Glutamatergic neuron (in vitro differentiated cells): ENCODE data around the gene SFN. TPM values are rescaled to one million over a fixed set of nuclear protein-coding genes. Genes with fewer than 3 reads are reported as not detected.
"Not testable (repeated sequence)": the region's sequence is repeated elsewhere in the genome, so short reads cannot be mapped to it uniquely, and the experiment has no call there.

Experiments
- DNase-seq: peaks from one replicate; pipeline ENCODE4 v3.0.0; 2022
- H3K27ac Mint-ChIP-seq: one replicate; pipeline ENCODE4 v1.8.0; 2020; ENCODE audit warnings: mild to moderate bottlenecking, mixed read lengths, inconsistent platforms; ENCODE audit not compliant: unreplicated experiment
- H3K27me3 Mint-ChIP-seq: one replicate; pipeline ENCODE4 v1.8.0; 2020; ENCODE audit warnings: mild to moderate bottlenecking, moderate library complexity, mixed read lengths, inconsistent platforms; ENCODE audit not compliant: unreplicated experiment
- H3K36me3 Mint-ChIP-seq: one replicate; pipeline ENCODE4 v1.8.0; 2020; ENCODE audit warnings: mild to moderate bottlenecking, mixed read lengths, inconsistent platforms; ENCODE audit not compliant: unreplicated experiment
- H3K4me1 Mint-ChIP-seq: one replicate; pipeline ENCODE4 v1.8.0; 2020; ENCODE audit warnings: mild to moderate bottlenecking, low read depth, mixed read lengths, inconsistent platforms; ENCODE audit not compliant: unreplicated experiment
- H3K4me3 Mint-ChIP-seq: one replicate; pipeline ENCODE4 v1.8.0; 2020; ENCODE audit warnings: mild to moderate bottlenecking, mixed read lengths, inconsistent platforms; ENCODE audit not compliant: unreplicated experiment
- H3K9me3 Mint-ChIP-seq: one replicate; pipeline ENCODE4 v1.8.0; 2020; ENCODE audit warnings: mild to moderate bottlenecking, moderate library complexity, mixed read lengths, inconsistent platforms; ENCODE audit not compliant: unreplicated experiment
- total RNA-seq: library from RNA; stranded (reverse); fragmentation: NEBNext Ultra II Directional; extraction: Animal tissue kit (Norgen Biotek cat#: 25700); gene quantifications from one replicate; pipeline ENCODE4 v1.2.1, GENCODE V29; 2021; ENCODE audit not compliant: unreplicated experiment
- TF ChIP-seq, protein P1 (sequence below): fragments of 200-600 bp; sonication (generic); IDR thresholded peaks from one replicate; pipeline ENCODE4 v1.5.0; 2021; ENCODE audit not compliant: partially characterized antibody, unreplicated experiment

The SFN gene
- total RNA-seq, 1 donor from 2014 or later, result 0.42 TPM

DNA sequence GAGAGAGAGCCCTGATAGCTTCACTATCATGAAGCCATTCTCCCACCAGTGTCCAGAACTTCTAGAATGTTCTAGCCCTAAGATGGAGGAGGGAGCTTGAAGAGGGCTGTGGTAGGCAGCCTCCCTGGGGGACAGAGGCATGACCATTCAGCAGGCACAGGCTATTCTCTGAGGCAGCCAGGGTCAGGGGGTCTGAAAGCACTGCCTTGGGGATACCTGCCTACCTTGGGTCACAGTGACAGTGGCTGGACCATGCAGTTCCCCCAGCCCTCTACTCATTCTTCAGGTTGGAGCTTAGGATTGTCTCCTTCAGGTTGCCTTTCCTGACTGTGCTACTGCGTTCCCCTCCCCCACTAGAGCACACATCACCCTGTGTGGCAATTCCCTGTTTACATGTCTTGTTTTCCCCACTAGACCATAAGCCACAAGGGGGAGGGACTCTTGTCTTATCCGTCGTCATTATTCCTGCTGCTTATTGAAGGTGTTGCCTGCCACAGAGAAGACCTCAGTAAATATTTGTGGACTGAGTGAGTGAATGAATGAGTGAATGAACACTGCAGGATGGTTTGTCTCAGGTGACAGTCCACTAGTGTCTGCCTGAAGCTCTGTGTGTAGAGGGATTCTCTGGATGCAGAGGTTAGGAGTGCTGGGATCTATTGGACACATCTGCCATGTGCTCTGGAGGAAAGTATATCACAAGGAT is 31.3 kb upstream of the SFN start:
- Mint-ChIP-seq H3K27ac (no peak overlapping the region), H3K27me3 (peaks cover 16% of the 10 kb centered on the region), H3K9me3 (peaks cover 6% of the 10 kb centered on the region), H3K4me3 (no peak overlapping the region), H3K36me3 (no peaks in the 10 kb centered on the region), H3K4me1 (peaks cover 26% of the 10 kb centered on the region)
- TF ChIP-seq, protein P1, sequence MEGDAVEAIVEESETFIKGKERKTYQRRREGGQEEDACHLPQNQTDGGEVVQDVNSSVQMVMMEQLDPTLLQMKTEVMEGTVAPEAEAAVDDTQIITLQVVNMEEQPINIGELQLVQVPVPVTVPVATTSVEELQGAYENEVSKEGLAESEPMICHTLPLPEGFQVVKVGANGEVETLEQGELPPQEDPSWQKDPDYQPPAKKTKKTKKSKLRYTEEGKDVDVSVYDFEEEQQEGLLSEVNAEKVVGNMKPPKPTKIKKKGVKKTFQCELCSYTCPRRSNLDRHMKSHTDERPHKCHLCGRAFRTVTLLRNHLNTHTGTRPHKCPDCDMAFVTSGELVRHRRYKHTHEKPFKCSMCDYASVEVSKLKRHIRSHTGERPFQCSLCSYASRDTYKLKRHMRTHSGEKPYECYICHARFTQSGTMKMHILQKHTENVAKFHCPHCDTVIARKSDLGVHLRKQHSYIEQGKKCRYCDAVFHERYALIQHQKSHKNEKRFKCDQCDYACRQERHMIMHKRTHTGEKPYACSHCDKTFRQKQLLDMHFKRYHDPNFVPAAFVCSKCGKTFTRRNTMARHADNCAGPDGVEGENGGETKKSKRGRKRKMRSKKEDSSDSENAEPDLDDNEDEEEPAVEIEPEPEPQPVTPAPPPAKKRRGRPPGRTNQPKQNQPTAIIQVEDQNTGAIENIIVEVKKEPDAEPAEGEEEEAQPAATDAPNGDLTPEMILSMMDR, result no peak
- no peak for DNase-seq

DNA sequence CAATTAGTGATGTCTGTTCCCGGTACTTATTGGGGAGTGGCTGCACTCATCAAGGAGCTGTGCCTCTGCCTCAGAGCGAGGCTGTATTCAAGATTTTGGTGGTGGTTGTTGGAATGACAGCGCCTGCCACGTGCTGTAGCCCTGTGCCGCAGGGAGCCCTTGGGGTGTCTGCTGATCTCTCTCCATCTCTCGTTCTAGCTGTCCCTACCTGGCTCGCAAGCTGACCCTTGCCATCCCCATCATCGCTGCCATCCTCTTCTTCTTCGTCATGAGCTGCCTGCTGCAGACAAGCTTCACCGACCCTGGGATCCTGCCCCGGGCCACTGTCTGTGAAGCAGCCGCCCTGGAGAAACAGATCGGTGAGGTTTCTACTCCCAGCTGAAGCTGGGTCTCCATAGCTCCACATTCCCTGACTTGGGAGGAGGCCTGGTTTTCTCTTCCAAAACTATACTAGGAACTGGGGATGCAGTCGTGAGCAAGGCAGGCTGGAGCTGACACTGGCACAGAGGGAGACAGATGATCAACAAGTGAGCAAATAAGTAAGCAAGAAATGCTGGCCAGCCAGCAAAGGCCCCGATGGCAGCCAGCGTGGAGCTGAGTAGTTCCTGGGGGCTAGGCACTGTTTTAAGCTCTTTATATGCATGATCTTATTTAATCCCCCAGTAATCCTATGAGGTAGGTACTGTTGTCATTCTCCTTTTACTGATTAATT is 30.5 kb upstream of the SFN start:
- no peaks in the 10 kb centered on the region for H3K36me3 Mint-ChIP-seq
- peaks cover 6% of the 10 kb centered on the region for H3K9me3 Mint-ChIP-seq
- DNase-seq, result no peak
- peaks cover 25% of the 10 kb centered on the region for H3K4me1 Mint-ChIP-seq
- H3K27me3 Mint-ChIP-seq, result peaks cover 15% of the 10 kb centered on the region
- no peak overlapping the region for H3K4me3 Mint-ChIP-seq
- no peak overlapping the region for H3K27ac Mint-ChIP-seq
- TF ChIP-seq, protein P1, result no peak

DNA sequence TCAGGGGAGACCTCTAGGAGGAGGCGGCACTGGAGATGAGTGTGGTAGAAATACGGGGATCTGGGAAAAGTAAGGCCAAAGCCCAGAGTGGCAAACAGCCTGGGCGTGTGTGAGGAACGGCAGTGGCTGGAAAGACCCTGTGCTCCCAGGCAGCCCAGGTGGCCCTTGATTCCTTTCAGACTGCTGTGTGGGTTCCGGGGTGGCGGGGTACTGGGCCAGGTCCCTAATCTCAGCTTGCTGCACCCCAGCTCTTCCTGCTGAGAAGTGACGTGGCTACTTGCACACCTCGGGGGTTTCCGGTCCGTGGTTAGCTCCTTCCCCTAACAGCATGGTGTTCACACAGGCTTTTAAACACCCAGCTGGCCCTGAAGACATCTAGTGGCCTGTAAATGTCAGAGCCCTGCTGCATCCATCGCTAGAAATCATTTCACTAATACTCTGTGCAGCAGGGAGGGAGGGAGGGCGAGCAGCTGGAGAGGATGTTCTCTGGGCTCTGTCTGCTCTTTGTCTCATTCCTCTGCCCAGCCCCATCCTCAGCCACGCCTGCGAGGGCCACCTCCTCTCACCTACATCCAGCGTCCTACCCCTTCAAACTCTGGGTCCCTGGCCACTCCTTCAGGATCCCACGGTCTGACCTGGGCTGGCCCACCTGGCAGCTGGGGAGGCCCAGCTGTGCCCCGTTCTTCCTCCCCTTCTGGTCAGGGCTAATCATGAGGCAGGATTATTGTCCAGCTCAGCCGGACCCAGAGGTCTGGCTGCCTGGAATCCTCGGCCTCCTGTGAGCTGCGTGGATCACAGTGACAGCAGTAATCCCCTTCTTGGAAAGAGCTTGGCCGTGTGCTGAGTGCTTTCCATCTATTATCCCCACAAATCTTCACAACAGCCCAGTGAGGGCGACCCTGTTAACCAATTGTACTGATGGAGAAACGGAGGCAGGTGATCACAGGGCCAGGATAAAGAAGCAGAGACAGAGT is 29.2 kb upstream of the SFN start:
- peaks cover 1% of the 10 kb centered on the region for H3K9me3 Mint-ChIP-seq
- H3K36me3 Mint-ChIP-seq, result no peaks in the 10 kb centered on the region
- no peak overlapping the region for H3K27ac Mint-ChIP-seq
- DNase-seq, result no peak
- H3K4me3 Mint-ChIP-seq, result no peak overlapping the region
- TF ChIP-seq, protein P1, result no peak
- H3K27me3 Mint-ChIP-seq, result peaks cover 13% of the 10 kb centered on the region
- peaks cover 20% of the 10 kb centered on the region for H3K4me1 Mint-ChIP-seq

DNA sequence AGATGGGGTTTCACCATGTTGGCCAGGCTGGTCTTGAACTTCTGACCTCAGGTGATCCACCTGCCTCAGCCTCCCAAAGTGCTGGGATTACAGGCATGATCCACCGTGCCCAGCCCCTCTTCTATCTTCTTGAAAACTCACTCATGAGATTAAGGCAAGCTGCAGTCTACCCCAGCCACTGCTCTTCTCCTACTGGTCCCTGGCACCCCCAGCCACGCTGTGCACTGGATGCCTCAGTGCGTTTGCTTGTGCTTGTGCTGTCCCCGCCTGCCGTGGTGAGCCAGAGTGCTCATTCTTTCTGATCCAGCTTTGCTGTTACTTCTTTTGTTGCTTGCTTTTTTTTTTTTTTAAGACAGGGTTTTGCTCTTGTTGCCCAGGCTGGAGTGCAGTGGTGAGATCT is 25.3 kb upstream of the SFN start:
- H3K4me3 Mint-ChIP-seq, H3K27me3 Mint-ChIP-seq, H3K4me1 Mint-ChIP-seq, H3K36me3 Mint-ChIP-seq, DNase-seq, H3K27ac Mint-ChIP-seq, H3K9me3 Mint-ChIP-seq: not testable (repeated sequence)
